ENCODE measurements around the gene EGF.
"Not testable (repeated sequence)": the region's sequence is repeated elsewhere in the genome, so short reads cannot be mapped to it uniquely, and the experiment has no call there.

The EGF gene

GRCh38 chr4:110033355-110034025 lies 120.8 kb downstream of the EGF start:
- DNase-seq = no peak
- TF ChIP-seq POLR2A (IDR thresholded peaks at IDR 0.05; ENCODE audit: low read length) (no peak), GATA1 (IDR thresholded peaks at IDR 0.05; ENCODE audit: low read depth, low read length) (no peak)

GRCh38 chr4:110034026-110034393 lies 121.3 kb downstream of the EGF start:
- TF ChIP-seq GATA1 (IDR thresholded peaks at IDR 0.05; ENCODE audit: low read depth, low read length) (no peak), POLR2A (IDR thresholded peaks at IDR 0.05; ENCODE audit: low read length) (no peak)
- no peak for DNase-seq

DNA sequence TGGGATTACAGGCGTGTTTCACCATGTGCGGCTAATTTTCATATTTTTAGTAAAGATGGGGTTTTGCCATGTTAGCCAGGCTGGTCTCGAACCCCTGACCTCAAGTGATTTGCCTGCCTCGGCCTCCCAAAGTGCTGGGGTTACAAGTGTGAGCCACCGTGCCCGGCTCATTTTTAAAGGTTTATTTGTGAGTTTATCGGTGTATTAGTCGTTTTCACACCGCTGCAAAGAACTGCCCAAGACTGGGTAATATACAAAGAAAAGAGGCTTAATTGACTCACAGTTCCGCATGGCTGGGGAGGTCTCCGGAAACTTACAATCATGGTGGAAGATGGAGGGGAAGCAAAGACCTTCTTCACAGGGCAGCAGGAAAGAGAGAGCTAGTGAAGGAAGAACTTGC lies 126.5 kb downstream of the EGF start:
- DNase-seq = not testable (repeated sequence)

GRCh38 chr4:110041735-110042134 lies 129.1 kb downstream of the EGF start:
- TF ChIP-seq GATA1 (IDR thresholded peaks at IDR 0.05; ENCODE audit: low read depth, low read length) (no peak), POLR2A (IDR thresholded peaks at IDR 0.05; ENCODE audit: low read length) (no peak)
- DNase-seq = no peak

GRCh38 chr4:110042545-110043517 lies 130.1 kb downstream of the EGF start:
- TF ChIP-seq POLR2A (IDR thresholded peaks at IDR 0.05; ENCODE audit: low read length) (no peak), GATA1 (IDR thresholded peaks at IDR 0.05; ENCODE audit: low read depth, low read length) (no peak)
- DNase-seq = no peak

GRCh38 chr4:110046588-110047049 lies 133.9 kb downstream of the EGF start:
- no peak for DNase-seq
- no peak for TF ChIP-seq POLR2A (IDR thresholded peaks at IDR 0.05; ENCODE audit: low read length)
- no peak for TF ChIP-seq GATA1 (IDR thresholded peaks at IDR 0.05; ENCODE audit: low read depth, low read length)

DNA sequence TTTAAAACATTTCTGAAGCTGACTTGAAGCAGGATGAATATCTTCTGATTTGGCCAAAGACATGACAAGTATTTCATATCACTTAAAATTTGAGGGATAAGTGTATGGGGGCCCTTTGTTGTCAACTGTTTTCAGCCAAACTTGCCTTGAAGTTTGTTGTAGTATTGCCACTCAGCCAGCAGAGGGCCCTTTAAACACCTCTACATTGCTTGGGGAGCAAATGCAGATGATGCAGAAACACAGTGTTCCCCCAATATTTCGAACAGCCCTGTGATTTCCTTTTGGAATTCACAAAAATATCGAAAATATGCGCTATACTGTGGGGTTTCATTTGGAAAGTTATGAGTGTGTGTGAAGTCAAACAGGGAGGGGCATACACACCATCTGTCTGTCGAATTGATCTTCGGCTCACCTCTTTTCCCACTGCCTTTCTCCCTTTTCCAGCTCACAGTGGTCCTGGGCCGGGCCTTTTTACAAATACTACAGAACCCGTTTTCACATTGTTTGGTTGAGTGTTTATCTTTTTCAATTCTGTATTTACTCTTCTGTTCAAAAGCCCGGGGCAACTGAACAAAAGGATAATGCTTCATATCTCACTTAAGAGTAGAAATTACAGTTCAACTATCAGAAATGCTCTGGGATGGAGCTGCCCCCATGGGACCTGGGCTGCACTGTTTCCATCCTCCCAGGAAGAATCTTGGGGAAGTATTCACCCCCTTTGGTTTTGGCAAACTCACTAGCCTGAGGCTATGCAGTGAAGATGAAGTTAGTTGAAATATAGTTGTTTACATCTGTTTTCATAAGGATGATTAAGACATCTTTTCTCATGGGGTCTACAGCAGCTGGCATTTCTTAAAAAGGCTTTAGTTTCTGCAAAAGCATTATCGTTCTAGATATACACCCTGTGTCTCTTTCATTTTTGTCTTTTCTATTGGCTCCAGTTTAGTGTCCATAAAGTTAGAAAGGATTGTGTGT lies 137.6 kb downstream of the EGF start:
- peak; percentile 62 to 76 for DNase-seq
- TF ChIP-seq POLR2A (IDR thresholded peaks at IDR 0.05; ENCODE audit: low read length) (no peak), GATA1 (IDR thresholded peaks at IDR 0.05; ENCODE audit: low read depth, low read length) (no peak)

- TF ChIP-seq GATA1 (IDR thresholded peaks at IDR 0.05; ENCODE audit: low read depth, low read length) = no peak
- TF ChIP-seq POLR2A (IDR thresholded peaks at IDR 0.05; ENCODE audit: low read length) = no peak
- DNase-seq = peak; percentile 10 to 41
Measured at GRCh38 chr4:110055158-110055768, 142.6 kb downstream of the EGF start.

DNA sequence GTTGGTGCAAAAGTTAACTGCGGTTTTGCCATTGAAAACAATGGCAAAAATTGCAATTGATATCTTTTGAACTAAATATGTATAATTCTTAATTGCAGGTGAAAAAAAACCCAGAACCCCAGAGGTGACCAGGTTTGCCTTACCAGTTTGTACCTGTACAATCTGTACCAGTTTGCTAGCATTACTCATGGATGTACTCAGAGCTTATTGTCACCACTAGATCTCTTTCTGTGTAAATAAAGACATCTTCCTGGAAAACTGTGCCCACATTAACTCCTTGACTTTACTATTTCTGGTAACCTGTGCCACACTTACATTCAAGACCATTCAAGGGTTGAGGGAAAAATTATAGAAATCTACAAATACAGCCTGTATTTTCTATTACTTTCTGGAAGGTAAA lies 146.0 kb downstream of the EGF start:
- DNase-seq = no peak

GRCh38 chr4:110059556-110060191 lies 147.0 kb downstream of the EGF start:
- no peak for TF ChIP-seq POLR2A (IDR thresholded peaks at IDR 0.05; ENCODE audit: low read length)
- no peak for TF ChIP-seq GATA1 (IDR thresholded peaks at IDR 0.05; ENCODE audit: low read depth, low read length)
- no peak for DNase-seq

More for the DNA sequence above, 146.0 kb downstream of the EGF start:
- TF ChIP-seq GATA1 (IDR thresholded peaks at IDR 0.05; ENCODE audit: low read depth, low read length) (no peak), POLR2A (IDR thresholded peaks at IDR 0.05; ENCODE audit: low read length) (no peak)

- DNase-seq = no peak
Measured at GRCh38 chr4:110061076-110061475, 148.4 kb downstream of the EGF start.

More at GRCh38 chr4:110061076-110061475, 148.4 kb downstream of the EGF start:
- TF ChIP-seq POLR2A (IDR thresholded peaks at IDR 0.05; ENCODE audit: low read length) (no peak), GATA1 (IDR thresholded peaks at IDR 0.05; ENCODE audit: low read depth, low read length) (no peak)

Measured in erythroblast (primary cell).